Hippocampal formation (tissue), 2 donors: ENCODE results near the gene MAP3K6.
A peak's percentile ranks its signal among the peaks of the same experiment; 100 is the strongest.

Experiments
- DNase-seq, 2 donors: peaks; one replicate each; lab custom pipeline; 2025; lab: John Stamatoyannopoulos, UW

Gene MAP3K6

DNA sequence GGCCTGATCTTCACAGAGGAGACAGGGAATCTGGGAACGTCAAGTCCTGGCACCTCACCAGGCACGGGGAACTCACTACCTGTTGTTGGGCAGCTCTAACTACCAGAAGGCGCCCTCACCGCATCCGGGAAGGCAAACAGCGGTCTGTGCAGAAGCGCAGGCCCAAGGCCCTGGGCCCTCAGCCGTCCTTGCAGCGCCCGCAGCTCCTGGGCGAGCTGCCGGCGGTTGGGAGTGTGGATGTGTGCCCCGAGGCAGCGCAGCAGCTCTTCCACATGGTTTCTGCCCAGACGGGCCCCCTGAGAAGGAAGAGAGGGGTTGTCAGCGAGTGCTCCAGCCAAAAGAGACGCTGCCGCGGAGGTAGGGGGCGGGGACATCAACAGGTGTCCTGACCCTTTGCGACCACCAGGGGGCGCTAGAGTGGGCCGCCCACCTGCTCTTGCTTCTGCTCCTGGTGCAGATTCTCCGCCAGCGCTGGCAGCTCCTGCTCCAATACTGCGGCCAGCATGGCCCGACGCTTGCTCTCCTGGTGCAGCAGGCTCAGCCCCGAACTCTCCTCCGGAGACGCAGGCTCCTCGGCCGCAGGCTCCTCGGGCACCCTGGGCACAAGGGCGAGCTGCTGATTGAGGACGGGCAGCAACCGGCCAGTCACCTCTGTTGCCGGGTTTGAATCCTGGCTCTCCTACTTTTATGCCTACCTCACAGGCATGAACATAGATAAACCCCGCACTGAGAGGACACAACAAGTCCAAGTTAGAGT is 9.3 kb downstream of the MAP3K6 start:
- DNase-seq = peak in 1 of 2 donors; percentile 31

DNA sequence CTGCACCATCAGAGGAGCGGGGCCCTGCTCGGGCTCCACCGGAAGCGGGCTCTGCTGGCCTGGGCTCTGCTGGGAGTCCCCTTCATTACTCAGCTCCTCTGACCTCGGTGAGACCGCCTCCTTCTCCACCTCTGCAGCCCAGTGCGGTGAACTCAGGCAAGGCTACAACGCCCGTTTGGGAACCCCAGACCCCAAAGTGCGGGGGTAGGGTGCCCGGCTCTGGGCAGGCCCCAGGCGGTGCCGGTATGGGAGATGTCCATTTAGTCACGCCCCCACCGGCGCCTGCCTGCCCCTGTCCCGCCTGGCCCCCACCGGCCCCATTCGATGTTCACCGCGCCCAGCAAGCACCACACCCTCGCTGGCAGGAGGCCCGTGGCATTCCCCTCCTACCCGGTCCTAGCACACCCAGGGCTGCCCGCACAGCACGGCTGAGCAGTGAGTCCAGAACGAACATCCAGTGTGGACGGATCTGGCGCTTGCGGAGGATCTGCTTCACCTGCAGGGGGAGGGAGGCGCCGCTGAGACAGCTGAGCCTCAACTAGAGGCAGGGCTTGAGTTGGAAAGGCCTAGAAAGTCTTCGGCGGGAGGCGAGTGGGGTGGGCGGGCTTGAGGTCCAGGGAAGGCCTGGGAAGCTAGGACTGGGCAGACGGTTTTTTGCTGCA is 10.0 kb downstream of the MAP3K6 start:
- no peak for DNase-seq

DNA sequence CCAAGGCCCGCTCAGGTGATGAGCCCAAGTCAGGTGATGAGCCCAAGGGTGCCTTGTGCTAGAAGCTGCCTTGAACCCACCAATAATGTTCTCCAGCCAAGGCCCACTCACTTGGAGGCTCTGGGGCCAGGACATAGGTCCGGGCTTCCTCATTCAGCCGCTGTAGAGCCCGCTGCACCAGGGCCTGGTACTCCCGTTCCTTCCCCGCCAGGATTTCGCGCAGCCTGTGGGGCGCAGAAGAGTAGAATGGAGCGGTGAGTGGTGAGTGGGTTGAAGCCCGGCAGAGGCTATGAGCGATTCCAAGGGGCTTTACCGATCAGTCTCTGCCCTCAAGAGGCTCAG is 10.5 kb downstream of the MAP3K6 start:
- no peak for DNase-seq

DNA sequence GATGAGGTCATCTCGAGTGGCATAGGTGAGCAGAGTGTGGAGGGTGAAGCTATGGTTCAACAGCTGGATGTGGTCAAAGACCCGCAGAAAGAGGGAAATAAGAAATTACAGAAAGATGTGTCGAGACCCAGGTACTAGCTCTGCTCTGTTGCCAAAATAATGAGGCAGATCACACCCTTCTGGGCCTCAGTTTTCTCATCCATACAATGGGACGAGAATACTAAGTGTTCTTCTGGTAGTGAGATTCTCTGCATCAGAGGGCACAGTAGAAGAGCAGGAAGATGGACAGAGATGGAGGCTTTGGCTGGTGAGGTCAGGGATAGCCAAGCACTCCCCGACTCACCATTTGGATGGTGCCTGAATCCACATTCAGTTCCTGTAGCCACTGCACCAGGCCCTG is 11.1 kb downstream of the MAP3K6 start:
- DNase-seq = no peak

DNA sequence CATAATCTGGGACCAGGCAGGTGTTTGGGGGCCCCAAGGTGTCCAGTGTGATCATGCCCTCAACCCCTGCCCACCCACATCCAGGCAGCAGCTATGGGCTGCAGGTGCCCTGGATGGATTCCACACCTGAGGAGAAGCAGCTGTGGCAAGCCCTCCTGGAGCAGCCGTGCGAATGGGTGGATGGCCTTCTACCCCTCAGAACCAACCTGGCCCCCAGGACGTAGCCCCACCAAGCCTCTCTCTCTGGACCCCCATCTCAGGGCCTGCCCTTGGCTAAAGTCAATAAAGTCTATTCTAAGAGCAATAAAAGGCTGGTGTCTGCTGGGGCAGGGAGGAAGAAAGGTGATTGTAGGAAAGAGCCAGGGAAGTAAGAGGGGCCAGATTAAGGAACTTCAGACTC is 13.1 kb downstream of the MAP3K6 start:
- no peak for DNase-seq

DNA sequence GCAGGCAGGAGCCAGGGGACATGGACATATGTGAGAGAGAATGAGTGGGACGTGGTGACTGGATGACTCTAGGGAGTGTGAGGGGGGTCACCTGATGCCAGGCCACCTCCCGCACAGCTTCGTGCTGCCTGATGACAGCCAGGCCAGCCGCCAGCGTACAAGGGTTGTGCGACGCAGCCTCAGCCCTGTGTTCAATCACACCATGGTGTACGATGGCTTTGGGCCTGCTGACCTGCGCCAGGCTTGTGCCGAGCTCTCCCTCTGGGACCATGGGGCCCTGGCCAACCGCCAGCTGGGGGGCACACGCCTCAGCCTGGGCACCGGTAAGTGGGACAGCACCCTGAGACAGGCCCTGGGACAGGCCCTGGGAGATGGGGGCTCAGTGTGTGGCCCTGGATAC is 13.6 kb downstream of the MAP3K6 start:
- no peak for DNase-seq

DNA sequence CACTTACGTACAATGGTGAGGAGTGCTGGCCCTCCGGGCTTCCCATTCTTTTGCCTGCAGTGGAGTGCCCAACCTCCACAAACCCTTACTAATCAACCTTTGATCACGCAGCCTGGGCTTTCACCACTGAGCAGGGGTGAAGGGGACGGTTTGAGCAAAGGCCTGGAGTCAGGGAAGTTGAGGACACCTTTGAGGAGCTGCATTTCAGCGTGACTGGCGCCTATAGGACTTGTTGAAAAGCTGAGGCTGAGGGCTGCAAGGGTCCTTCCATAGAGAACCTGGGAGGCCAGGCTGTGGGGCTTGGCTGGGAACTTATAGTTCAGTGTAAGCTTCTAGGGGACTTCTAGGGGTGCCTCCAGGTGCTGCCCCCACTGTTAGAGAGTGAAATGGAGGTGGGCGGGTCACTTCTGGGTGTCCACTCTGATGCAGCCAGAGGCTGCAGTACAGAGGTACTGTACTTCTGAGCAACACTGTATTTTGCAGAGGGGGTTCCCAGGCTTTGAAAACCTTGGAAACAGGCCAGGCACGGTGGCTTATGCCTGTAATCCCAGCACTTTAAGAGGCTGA is 15.1 kb downstream of the MAP3K6 start:
- no peak for DNase-seq

DNA sequence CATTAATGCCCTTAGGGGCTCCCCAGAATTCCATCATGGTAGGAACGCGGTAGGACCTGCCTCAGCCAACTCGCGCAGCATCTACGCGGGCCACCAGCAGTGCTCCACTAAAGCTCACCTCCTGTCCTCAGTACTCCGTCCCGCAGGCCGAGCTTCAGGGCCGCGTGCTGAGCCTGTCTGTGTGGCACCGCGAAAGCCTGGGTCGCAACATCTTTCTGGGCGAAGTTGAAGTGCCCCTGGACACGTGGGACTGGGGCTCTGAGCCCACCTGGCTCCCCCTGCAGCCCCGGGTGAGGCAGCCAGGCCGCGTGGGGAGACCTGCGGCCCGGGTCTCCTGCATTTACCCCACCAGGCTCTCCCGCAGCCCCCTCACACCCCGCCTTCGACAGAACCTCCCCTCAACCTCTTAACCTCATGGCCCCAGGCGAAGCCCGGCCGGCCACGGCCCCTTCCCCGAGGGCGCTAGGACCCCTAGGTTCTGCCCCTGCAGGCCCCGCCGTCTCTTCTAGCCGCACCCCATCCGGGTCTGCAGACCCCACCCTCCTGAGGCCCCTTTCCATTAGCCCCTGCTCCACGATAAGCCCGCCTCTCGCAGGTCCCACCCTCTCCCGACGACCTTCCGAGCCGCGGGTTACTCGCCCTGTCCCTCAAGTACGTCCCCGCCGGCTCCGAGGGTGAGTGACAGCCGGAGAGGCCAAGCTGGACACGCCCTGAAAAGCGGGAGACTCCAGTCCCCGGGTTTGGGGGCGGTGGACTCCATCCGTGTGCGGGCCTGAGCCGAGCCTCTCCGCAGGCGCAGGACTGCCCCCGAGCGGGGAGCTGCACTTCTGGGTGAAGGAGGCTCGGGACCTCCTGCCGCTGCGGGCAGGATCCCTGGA is 15.9 kb downstream of the MAP3K6 start:
- no peak for DNase-seq

DNA sequence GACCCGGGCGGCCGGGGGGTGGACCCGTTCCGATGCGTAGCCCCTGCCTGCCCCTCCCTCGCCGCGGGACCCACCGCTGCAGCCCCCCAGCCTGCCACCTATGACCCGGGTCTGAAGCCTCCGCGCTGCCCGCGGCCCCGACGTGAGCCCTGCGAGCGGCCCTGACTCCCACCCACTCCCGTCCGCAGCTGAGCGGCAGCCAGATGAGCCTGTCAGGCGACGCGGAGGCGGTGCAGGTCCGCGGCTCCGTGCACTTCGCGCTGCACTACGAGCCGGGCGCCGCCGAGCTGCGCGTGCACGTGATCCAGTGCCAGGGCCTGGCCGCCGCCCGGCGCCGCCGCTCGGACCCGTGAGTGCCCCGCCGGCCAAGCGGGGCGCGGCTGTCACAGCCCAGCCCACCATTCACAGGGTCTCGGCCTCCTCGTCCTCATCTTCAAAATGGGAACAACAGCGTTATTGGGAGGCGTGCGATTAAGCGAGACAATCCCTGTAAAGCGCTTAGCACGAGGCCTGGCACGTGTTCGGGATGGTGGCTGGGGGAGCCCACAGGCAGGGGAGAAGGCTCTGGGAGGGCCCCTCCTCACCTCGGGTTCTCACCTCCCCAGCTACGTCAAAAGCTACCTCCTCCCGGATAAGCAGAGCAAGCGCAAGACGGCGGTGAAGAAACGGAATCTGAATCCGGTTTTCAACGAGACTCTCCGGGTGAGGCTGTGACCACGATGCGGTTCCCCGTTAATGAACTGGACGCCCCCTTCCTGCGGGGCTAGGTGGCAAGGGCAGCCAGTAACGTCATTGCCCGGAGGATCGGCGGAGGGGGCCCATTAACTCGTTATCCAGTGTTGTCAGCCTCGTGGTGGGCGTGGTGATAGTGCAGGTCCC is 16.7 kb downstream of the MAP3K6 start:
- DNase-seq = no peak

DNA sequence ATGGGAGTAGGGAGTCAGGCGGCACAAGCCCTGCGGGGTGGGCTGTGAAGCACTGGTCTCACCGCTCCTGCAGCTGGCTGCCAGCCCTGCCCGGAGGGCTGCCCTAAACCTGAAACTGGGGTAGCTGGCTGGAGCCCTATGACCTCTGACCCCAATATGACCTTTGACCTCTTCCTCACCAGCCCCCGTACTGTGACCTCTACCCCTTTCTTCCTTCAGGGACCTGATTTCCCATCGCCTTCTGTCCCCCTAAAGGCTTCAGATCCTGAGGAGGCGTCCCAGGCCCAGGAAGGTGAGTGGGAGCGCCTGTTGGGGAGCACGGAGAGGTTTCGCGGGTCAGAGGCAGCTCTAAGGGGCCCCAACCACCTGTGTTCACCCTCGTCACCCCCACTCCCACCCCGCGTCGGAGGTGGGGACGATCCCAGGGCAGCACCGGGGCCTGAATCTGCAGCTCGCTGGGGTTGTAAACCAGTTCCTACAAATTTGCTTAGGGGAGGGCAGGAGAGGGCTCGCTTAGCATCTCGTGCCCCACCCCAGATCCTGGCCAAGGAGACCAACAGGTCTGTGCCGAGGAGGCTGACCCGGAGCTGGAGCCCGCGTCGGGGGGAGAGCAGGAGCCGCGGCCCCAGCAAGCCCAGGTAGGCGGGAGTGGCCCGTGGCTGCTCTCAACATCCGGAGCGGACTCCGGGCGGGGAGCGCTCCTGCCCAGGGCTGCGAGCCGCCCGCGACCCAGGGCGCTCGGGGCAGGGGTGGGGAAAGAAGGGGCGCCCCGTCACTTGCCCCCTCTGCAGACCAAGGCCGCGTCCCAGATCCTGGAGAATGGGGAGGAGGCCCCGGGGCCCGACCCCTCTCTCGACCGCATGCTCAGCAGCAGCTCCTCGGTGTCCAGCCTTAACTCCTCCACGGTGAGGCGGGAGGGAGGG is 17.6 kb downstream of the MAP3K6 start:
- no peak for DNase-seq

DNA sequence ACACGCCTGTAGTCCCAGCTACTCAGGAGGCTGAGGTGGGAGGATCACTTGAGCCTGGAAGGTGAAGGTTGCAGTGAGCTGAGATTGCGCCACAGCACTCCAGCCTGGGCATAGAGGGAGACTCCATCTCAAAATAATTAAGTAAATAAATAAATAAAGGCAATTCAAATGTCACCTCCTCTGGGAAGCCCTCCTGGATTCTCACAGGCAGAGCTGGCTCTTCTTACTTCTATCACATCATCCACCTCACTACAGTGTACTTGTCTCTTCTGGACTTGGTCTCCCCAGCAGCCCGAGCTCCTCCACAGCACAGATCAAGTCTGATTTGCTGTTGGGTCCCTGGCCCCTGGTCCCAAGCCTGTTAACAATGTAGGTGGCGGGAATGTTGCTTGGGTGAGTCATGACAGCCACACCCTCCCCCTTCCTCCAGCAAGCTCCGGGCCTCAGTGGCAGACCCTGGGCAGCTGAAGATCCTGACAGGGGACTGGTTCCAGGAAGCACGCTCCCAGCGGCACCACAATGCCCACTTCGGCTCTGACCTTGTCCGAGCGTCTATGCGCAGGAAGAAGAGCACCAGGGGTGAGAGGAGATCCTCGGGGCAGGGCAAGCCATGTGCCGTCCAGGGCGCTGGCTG is 19.7 kb downstream of the MAP3K6 start:
- no peak for DNase-seq

DNA sequence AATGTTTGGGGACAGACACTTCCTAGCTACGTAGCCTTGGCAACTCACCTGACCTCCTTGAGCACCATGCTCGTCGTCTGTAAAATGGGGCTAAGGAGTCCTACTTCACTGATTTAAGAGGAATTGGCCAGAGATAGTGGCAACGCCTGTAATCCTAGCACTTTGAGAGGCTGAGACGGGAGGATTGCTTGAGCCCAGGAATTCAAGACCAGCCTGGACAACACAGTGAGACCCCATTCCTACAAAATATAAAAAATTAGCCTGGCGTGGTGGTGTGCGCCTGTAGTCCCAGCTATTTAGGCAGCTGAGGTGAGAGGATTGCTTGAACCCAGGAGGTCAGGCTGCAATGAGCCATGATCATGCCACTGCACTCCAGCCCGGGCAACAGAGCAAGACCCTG is 20.4 kb downstream of the MAP3K6 start:
- no peak for DNase-seq

DNA sequence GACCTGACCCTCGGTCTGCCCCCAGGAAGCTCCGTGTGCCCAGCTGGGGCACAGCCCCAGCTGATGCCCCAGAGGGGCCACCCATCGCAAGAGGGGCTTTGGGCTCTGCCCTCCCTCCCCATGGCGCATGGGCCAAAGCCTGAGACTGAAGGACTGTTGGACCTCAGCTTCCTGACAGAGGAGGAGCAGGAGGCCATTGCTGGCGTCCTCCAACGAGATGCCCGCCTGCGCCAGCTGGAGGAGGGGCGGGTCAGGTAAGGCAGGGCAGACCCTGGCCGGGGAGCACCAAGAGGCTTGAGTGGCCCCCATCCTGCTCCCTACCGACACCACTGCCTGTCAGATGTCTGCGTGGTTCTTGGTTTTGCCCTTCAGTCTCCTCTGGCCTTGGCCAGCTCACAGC is 21.5 kb downstream of the MAP3K6 start:
- DNase-seq = no peak

DNA sequence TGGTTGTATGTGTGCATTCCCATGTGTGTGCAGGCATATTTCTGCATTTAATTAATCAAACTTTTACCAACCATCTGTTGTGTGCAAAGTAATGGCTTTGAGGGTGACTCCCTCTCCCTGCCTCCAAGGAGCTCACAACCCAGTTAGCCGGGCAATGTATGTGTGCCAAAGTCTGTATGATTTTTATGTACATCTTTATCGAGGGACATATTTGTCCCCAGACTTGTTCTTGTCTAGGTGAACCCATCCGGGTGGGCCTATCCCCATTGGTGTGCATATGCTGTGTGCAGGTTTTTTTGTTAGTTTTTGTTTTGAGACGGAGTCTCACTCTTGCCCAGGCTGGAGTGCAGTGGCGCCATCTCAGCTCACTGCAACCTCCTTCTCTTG is 23.1 kb downstream of the MAP3K6 start:
- no peak for DNase-seq

DNA sequence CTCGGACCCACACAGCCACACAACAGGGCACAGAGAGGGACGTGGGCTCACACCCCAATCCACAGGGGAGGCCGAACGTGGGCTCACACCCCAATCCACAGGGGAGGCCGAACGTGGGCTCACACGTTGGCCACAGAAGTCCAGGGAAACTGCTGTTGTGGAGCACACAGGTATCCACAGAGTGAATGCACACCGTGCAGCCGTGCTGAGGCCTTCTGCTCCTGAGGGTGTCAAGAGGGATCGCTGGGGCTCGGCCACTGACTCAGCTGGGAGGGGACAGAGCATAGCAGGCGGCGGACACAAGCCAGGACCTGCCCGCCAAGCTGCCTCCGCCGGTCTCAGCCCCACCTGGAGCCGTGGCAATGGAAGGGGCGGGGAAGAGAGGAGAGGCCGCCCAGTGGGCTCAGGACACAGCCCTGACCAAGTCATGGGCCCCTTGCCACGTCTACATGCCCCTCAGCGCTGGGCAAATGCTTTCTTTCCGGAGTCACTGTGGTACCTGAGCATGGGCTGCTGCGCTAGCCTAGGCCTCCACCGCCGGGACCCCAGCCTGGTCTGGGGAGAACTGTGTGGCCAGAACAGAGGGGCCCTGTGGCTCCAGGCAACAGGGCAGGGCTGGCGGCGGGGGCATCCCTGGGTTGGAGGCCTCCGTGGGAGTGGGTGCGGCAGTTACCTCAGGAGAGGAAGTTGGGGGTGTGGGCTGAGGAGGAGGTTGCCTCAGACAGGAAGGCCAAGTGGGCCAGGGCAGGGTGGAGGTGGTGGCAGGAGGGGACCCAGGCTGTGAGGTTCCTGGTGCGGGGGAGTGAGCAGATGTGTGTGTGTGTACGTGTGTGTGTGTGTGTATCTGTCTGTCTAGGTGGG is 23.8 kb downstream of the MAP3K6 start:
- no peak for DNase-seq

DNA sequence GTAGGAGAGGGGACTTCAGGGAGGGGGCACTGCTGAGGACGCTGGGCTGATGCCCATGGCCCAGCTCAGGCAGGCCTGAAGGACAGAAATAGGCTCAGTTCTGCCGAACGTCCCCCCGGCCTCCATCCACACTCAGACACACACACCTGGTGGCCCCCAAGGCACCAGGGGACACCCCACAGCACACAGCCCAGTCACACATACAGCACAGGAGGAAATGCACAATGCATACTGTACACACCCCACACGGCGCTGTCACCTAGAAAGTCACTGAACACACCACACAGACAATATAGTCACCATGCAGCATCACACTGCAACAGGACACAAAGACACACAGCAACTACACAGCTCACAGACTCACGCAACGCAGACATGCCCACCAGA is 24.4 kb downstream of the MAP3K6 start:
- no peak for DNase-seq

DNA sequence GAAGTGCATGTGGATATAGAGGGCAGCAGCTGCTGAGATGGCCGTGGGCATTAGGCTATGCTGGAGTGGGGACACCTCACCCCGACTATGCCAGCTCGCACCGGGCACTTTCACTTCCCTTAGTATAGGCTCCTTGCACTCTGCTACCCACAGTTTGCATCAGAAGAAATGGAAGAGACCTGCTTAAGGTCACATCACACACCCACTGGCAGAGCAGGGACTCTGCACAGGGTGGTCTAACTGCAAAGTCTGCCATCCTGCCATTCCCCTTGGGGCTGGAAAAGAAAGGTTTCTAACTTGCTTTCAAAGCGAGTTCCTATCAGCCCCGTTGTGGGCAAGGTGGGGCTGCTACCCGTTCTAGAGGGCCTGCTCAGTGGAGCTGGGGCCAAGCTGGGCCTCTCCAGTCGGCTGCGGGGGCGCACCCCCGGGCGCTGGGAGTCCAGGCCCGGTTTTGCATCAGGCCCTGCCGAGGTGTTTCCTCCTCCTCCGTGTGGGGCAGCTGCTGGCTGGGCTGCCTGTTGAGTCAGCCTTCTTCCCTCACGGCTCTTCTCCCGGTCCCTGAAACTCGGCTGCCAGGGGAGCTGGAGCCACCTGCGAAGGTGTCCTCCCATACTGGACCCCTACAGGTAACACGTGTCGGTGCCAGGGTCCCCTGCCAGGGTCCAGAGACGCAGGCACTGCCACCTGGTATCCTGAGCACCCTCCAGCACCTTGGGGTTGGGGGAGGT is 25.1 kb downstream of the MAP3K6 start, which contains the start of gene SYTL1:
Gene SYTL1, plus strand, starts transcription at position 498 of the 728 bp plus-strand sequence. CDS start 3,313 bp downstream, outside the sequence.
- no peak for DNase-seq

DNA sequence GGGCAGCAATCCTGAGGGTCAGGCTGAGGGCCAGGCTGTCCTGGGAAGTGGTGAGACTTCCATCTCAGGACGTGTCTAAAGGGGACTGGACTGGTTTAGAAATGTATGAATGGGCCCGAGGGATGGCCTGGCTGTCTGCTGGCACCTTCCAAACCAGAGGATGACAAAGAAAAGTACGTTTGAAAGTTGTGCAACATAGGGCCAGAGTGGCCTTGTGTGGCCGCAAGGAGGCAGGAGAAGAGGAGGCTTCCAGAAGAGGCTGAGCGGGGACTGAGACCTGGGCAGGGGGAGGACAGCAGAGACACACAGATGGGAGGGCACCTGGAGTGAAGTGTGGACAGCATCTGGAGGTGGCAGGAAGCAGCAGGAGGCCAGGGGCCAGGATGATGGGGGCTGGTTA is 27.5 kb downstream of the MAP3K6 start:
- DNase-seq = no peak
